MM.1S (cell line): ENCODE results near the gene CREBBP.

Source experiments
- CTCF ChIP-seq: fragments of 300-600 bp; sonication (generic); IDR thresholded peaks from 2 replicates; pipeline ENCODE4 v1.5.1; 2016; ENCODE audit warnings: antibody characterized with exemption, low read length, mixed read lengths
- EZH2 ChIP-seq: fragments of 300-600 bp; sonication (generic); optimal IDR thresholded peaks from 2 replicates; pipeline ENCODE3; 2017; ENCODE audit warnings: low read depth, mild to moderate bottlenecking, antibody characterized with exemption, low read length, mixed read lengths
- EZH2phosphoT487 ChIP-seq: fragments of 300-600 bp; sonication (generic); IDR thresholded peaks from 2 replicates; pipeline ENCODE4 v1.6.1; 2018; ENCODE audit warnings: antibody characterized with exemption, low read length

GRCh38 chr16:3698941-3699340 lies 181.6 kb downstream of the CREBBP start:
- TF ChIP-seq CTCF (no peak), EZH2phosphoT487 (no peak), EZH2 (no peak)
